Keratinocyte (primary cell): ENCODE results near the gene BCAS3. TPM values are rescaled to one million over a fixed set of nuclear protein-coding genes. Genes with fewer than 3 reads are reported as not detected.
"Not testable (repeated sequence)": the region's sequence is repeated elsewhere in the genome, so short reads cannot be mapped to it uniquely, and the experiment has no call there.

Experiments
- DNase-seq: peaks from one replicate; pipeline ENCODE4 v3.0.0-alpha.2; 2011; ENCODE audit warnings: low read depth, missing footprints, low spot score
- FAIRE-seq: peaks from 2 replicates; lab custom pipeline; 2011; peaks lifted over from hg19 to GRCh38; lab: Jason Lieb, UNC
- H2AFZ ChIP-seq: 2 replicates; pipeline ENCODE4 v1.6.0; 2012; ENCODE audit warnings: low read length, control low read depth, inconsistent platforms; ENCODE audit not compliant: control insufficient read depth
- H3K27ac ChIP-seq: 2 replicates; pipeline ENCODE4 v1.5.1; 2011; ENCODE audit warnings: low read length; ENCODE audit not compliant: control insufficient read depth, insufficient read depth
- H3K27me3 ChIP-seq: 3 replicates; pipeline ENCODE4 v1.6.0; 2011; ENCODE audit warnings: low read length; ENCODE audit not compliant: control insufficient read depth, insufficient read depth; ENCODE audit errors: extremely low read depth
- H3K36me3 ChIP-seq, 2 experiments: 2 replicates in 1 of 2; 3 replicates in 1 of 2; pipeline ENCODE4 v1.5.1; 2011; ENCODE audit warnings: low read length in 2 of 2, mild to moderate bottlenecking in 1 of 2; ENCODE audit not compliant: control insufficient read depth in 2 of 2, insufficient read depth in 2 of 2; ENCODE audit errors: extremely low read depth in 1 of 2
- H3K4me1 ChIP-seq: 3 replicates; pipeline ENCODE4 v1.5.1; 2011; ENCODE audit warnings: low read length; ENCODE audit not compliant: control insufficient read depth, insufficient read depth; ENCODE audit errors: extremely low read depth
- H3K4me2 ChIP-seq: 3 replicates; pipeline ENCODE4 v1.6.0; 2011; ENCODE audit warnings: low read depth, low read length; ENCODE audit not compliant: control insufficient read depth, insufficient read depth; ENCODE audit errors: extremely low read depth
- H3K4me3 ChIP-seq, 3 experiments: fragments of 200-600 bp in 1 of 3; sonication (generic) in 1 of 3; 2 replicates in 2 of 3; 3 replicates in 1 of 3; pipeline ENCODE4 v1.5.1; 2011 to 2016; ENCODE audit warnings: low read length in 3 of 3, mild to moderate bottlenecking in 3 of 3, control low read depth in 2 of 3, inconsistent platforms in 1 of 3, low read depth in 1 of 3, mixed read lengths in 1 of 3, mixed run types in 1 of 3, moderate library complexity in 1 of 3; ENCODE audit not compliant: control insufficient read depth in 2 of 3, insufficient read depth in 2 of 3; ENCODE audit errors: extremely low read depth in 1 of 3
- H3K79me2 ChIP-seq: 2 replicates; pipeline ENCODE4 v1.6.0; 2012; ENCODE audit warnings: low read length; ENCODE audit not compliant: control insufficient read depth, insufficient read depth
- H3K9ac ChIP-seq: 3 replicates; pipeline ENCODE4 v1.6.0; 2011; ENCODE audit warnings: low read length; ENCODE audit not compliant: control insufficient read depth, insufficient read depth; ENCODE audit errors: extremely low read depth
- H3K9me1 ChIP-seq: 3 replicates; pipeline ENCODE4 v1.6.0; 2011; ENCODE audit warnings: low read length; ENCODE audit not compliant: control insufficient read depth, insufficient read depth; ENCODE audit errors: extremely low read depth
- H3K9me3 ChIP-seq: 2 replicates; pipeline ENCODE4 v1.5.1; 2012; ENCODE audit warnings: low read depth, low read length; ENCODE audit not compliant: control insufficient read depth
- H4K20me1 ChIP-seq: 3 replicates; pipeline ENCODE4 v1.6.0; 2011; ENCODE audit warnings: low read length; ENCODE audit not compliant: control insufficient read depth, insufficient read depth; ENCODE audit errors: extremely low read depth
- CTCF ChIP-seq, 3 experiments: IDR thresholded peaks in 1 of 3; conservative IDR thresholded peaks in 1 of 3; optimal IDR thresholded peaks in 1 of 3; 2 replicates in 2 of 3; 3 replicates in 1 of 3; pipeline versions ENCODE3 to v1.5.1; 2011; ENCODE audit warnings: low read length in 3 of 3, mild to moderate bottlenecking in 3 of 3, moderate library complexity in 2 of 3, control low read depth in 1 of 3, inconsistent platforms in 1 of 3; ENCODE audit not compliant: insufficient read depth in 2 of 3; ENCODE audit errors: extremely low read depth in 1 of 3
- EZH2 ChIP-seq: IDR thresholded peaks from one replicate; pipeline ENCODE4 v1.6.1; 2012; ENCODE audit warnings: inconsistent platforms, mild to moderate bottlenecking, low read length, moderate library complexity
- dilution Hi-C: fragments of 300-500 bp; cut with MboI; formaldehyde crosslinking; loops from one replicate; pipeline ENCODE4 v1.7.0; 2020; ENCODE audit warnings: low sequenced_read_pairs; ENCODE audit not compliant: extremely low pct_ligation_motif_present
- polyA plus RNA-seq, 5 experiments: library from polyadenylated mRNA; depleted of rRNA in 3 of 5; stranded (reverse) in 3 of 5; stranded (forward) in 1 of 5; unstranded in 1 of 5; fragments of >200 nt; gene quantifications; 1 replicate in 1 of 5; 2 replicates in 3 of 5; 3 replicates in 1 of 5; pipeline versions ENCODE4 v1.2.1 to v1.2.3, GENCODE V29; 2011 to 2012; ENCODE audit warnings: missing spikeins in 2 of 5, low read depth in 1 of 5, low replicate concordance in 1 of 5

The BCAS3 gene
- polyA plus RNA-seq, 1 donor (not counting 4 experiments of a cell fraction or from before 2014, with no cell fraction given), result 11.8 TPM

DNA sequence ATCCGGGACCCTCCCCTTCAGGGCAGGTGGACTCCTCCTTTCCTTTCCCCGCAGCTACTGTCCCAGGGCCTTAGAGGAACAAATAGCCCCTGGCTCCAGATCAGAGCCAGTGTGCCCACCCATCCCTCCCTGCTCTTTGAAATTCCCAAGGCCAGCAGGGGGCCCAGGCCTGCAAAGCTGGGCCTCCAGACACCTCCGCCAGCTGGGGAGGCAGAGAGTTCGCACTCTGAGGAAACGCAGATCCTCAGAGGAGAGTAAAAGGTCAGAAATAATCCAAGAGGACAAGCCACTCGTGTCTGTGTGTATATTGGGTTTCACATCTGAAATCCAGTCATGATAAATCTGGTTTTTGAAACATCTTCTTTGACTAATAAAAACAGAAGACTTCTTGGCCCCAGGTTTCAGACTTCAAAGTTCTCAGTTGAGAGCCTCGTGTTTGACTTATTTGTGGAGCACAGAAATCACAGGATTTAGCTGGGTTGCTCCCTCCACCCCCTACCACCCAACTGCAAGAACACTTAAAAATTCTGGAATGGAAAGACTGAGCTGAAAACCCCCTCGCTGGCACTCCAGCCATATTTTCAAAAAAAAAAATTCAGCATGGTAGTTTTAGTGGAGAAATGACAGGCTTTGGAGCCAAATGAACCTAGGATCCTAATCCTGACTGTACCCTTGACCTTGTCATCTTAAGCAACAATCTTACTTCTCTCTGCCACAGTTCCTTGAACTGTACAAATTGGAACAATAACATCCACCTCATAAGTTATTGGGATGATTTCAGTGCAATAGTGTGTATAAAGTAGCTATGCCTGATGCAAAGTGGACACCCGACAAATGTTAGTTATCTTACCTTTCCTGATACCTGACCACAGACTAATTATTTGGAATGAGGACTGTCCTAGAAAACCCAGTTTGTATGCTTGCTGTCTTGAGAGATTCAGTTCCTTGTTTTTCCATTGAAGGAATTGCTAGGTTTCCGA, 677.5 kb downstream of the BCAS3 start:
- no peak for DNase-seq
- Histone ChIP-seq H3K9ac (no peak overlapping the region), H3K36me3 (no peaks in the 10 kb centered on the region), H3K4me2 (no peak overlapping the region), H3K9me1 (no peaks in the 10 kb centered on the region), H2AFZ (no peak overlapping the region), H3K4me1 (peaks cover 9% of the 10 kb centered on the region), H3K9me3 (no peaks in the 10 kb centered on the region), H3K79me2 (no peaks in the 10 kb centered on the region), H4K20me1 (no peaks in the 10 kb centered on the region), H3K4me3 (no peak overlapping the region), H3K27ac (no peak overlapping the region), H3K27me3 (no peaks in the 10 kb centered on the region)
- dilution Hi-C loops, result no loop called here
- FAIRE-seq, result no peak
- TF ChIP-seq EZH2 (no peak), CTCF (optimal IDR thresholded peaks at IDR 0.05 in 1 of 3, IDR thresholded peaks at IDR 0.05 in 1 of 3, conservative IDR thresholded peaks at IDR 0.05 in 1 of 3; ENCODE audit: extremely low read depth in 1 of 3, insufficient read depth in 2 of 3, low read length in 3 of 3) (no peak)

DNA sequence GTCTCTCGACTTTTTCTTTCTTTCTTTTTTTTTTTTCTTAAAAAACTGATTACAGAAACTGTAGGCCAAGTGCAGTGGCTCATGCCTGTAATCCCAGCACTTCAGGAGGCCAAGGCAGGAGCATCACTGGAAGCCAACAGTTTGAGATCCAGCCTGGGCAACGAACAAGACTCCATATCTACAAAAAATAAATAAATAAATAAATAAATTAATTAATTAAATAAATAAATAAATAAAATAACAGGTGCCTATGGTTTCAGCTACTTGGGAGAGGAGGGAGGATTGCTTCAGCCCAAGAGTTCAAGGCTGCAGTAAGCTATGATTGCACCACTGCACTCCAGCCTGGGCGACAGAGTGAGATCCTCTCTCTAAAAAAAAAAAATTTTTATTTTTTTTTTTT, 679.4 kb downstream of the BCAS3 start:
- H3K27ac ChIP-seq, H3K4me3 ChIP-seq, H3K9ac ChIP-seq, H3K27me3 ChIP-seq, FAIRE-seq, H3K79me2 ChIP-seq, dilution Hi-C loops, H3K9me1 ChIP-seq, H2AFZ ChIP-seq, DNase-seq, H3K36me3 ChIP-seq, H4K20me1 ChIP-seq, H3K9me3 ChIP-seq: not testable (repeated sequence)
- peaks cover 23% of the 10 kb centered on the region for H3K4me1 ChIP-seq
- peak overlapping the region; percentile 13 for H3K4me2 ChIP-seq

GRCh38 chr17:61359513-61359912, 681.9 kb downstream of the BCAS3 start:
- H3K4me3 ChIP-seq, dilution Hi-C loops, H3K27me3 ChIP-seq, H3K4me2 ChIP-seq, H2AFZ ChIP-seq, H4K20me1 ChIP-seq, H3K79me2 ChIP-seq, DNase-seq, FAIRE-seq, H3K27ac ChIP-seq, H3K9me3 ChIP-seq, H3K9me1 ChIP-seq, H3K9ac ChIP-seq, H3K36me3 ChIP-seq: not testable (repeated sequence)
- H3K4me1 ChIP-seq, result peaks cover 23% of the 10 kb centered on the region
